ENCODE results near the gene TMUB1.

DNA sequence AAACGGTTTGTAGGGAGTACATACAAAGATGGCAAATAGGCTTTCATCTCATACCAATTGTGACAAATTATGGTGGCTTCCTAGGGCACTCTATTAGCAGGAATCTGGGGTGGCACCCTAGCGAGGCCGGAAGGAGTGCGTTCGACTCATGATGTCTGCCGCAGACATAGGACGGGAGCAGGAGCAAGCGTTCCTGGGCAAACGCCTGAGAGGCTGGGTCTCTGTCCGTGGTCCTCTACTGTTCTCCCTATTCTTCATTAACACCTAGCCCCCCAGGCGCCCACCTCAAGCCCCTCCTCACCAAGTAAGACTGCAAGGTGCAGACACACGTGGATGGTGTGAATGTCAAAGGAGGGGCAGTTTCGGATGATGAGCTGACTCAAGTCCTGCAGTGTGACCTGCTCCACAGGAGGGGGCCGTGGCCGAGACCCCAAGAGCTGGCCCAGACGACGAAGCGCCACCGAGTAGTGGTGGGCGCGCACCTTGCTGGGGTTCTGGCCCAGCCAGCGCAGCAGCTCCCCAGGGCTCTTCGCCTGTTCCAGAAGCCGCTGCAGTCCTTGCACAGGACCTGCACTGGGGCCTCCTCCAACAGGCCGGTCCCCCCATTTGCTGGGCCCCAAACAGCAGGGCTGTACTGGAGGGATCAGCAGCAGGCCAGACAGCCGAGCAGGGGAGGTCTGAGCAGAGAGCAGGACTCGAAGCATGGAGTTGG is 3.9 kb downstream of the TMUB1 start:
- TF ChIP-seq, protein P1, sequence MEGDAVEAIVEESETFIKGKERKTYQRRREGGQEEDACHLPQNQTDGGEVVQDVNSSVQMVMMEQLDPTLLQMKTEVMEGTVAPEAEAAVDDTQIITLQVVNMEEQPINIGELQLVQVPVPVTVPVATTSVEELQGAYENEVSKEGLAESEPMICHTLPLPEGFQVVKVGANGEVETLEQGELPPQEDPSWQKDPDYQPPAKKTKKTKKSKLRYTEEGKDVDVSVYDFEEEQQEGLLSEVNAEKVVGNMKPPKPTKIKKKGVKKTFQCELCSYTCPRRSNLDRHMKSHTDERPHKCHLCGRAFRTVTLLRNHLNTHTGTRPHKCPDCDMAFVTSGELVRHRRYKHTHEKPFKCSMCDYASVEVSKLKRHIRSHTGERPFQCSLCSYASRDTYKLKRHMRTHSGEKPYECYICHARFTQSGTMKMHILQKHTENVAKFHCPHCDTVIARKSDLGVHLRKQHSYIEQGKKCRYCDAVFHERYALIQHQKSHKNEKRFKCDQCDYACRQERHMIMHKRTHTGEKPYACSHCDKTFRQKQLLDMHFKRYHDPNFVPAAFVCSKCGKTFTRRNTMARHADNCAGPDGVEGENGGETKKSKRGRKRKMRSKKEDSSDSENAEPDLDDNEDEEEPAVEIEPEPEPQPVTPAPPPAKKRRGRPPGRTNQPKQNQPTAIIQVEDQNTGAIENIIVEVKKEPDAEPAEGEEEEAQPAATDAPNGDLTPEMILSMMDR (IDR thresholded peaks at IDR 0.05): no peak
- TF ChIP-seq POLR2A (IDR thresholded peaks at IDR 0.05): no peak

Measured in heart left ventricle (tissue), 13 donors.